ENCODE results near the gene CYTH2.

DNA sequence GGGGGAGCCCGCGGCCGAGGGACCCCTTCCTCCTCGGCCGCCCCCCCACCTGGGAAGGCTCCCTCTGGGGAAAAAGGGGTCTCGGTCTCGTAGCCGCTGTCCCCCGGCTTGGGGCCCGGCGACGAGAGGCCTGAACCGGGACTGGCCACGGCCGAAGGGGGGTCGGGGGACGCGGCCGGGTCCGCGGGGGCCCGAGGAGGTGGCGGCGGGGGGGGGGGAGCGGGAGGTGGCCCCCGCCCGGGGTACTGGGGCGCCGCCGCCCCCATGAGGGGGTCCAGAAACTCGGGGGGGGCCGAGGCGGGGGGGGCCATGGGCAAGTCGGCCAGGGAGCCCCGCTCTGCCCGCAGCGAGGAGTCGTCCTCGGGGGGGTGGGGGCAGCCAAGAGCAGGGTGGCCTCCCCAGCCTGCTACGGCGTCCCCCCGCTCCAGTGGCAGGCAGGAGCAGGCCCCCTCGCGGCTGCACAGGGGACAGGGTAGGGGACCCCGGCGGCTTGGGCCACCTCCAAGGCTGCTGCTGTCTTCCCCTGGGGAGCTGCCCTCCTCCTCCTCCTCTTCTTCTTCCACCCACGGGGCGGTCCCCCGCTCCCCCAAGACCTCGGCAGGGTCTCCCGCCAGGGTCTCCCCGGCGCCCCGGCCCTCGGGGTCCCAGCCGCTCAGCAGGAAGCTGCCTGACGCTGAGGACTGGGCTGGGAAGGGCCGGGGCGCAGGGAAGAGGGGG is 29.6 kb downstream of the CYTH2 start:
- TF ChIP-seq FOSL1 (IDR thresholded peaks at IDR 0.05; ENCODE audit: insufficient read depth, low read depth, low read length) (no peak), POLR2A (IDR thresholded peaks at IDR 0.05; ENCODE audit: control extremely low read depth in 1 of 2, low read depth in 2 of 2, low read length in 2 of 2) (no peak), SRF (IDR thresholded peaks at IDR 0.05; ENCODE audit: low read depth, low read length) (no peak), TAF1 (IDR thresholded peaks at IDR 0.05; ENCODE audit: low read depth, low read length) (no peak), EGR1 (IDR thresholded peaks at IDR 0.05; ENCODE audit: borderline replicate concordance, low read depth, low read length) (no peak), JUND (IDR thresholded peaks at IDR 0.05; ENCODE audit: low read length) (no peak), CBX8 (IDR thresholded peaks at IDR 0.05; ENCODE audit: borderline replicate concordance, low read depth, low read length) (no peak), EZH2 (IDR thresholded peaks at IDR 0.05; ENCODE audit: low read depth, low read length, severe bottlenecking) (no peak), KDM1A (IDR thresholded peaks at IDR 0.05; ENCODE audit: borderline replicate concordance, low read length) (no peak), POLR2AphosphoS5 (IDR thresholded peaks at IDR 0.05; ENCODE audit: low read depth, low read length) (no peak), SIRT6 (IDR thresholded peaks at IDR 0.05; ENCODE audit: low read length) (no peak), RAD21 (IDR thresholded peaks at IDR 0.05 in 1 of 2, conservative IDR thresholded peaks at IDR 0.05 in 1 of 2; ENCODE audit: low read depth in 2 of 2, low read length in 2 of 2) (no peak), MAFK (IDR thresholded peaks at IDR 0.05; ENCODE audit: low read depth, low read length) (no peak)
- TF ChIP-seq, protein P1, sequence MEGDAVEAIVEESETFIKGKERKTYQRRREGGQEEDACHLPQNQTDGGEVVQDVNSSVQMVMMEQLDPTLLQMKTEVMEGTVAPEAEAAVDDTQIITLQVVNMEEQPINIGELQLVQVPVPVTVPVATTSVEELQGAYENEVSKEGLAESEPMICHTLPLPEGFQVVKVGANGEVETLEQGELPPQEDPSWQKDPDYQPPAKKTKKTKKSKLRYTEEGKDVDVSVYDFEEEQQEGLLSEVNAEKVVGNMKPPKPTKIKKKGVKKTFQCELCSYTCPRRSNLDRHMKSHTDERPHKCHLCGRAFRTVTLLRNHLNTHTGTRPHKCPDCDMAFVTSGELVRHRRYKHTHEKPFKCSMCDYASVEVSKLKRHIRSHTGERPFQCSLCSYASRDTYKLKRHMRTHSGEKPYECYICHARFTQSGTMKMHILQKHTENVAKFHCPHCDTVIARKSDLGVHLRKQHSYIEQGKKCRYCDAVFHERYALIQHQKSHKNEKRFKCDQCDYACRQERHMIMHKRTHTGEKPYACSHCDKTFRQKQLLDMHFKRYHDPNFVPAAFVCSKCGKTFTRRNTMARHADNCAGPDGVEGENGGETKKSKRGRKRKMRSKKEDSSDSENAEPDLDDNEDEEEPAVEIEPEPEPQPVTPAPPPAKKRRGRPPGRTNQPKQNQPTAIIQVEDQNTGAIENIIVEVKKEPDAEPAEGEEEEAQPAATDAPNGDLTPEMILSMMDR (IDR thresholded peaks at IDR 0.05; ENCODE audit: control extremely low read depth in 1 of 3, insufficient read depth in 1 of 3, low read depth in 1 of 3, low read length in 3 of 3) = no peak
